T-helper 1 cell treated with Interleukin-12 subunit alpha and Interleukin-12 subunit beta and Interleukin-4 antibody, amounts not matched to agents 30 μg/mL and 1 μg/mL, for 36 hours (primary cell): ENCODE results near the gene SRGAP1.
"Not testable (repeated sequence)": the region's sequence is repeated elsewhere in the genome, so short reads cannot be mapped to it uniquely, and the experiment has no call there.

Experiments used
- H3K27ac Mint-ChIP-seq: one replicate; pipeline ENCODE4 v1.8.0; 2021; ENCODE audit warnings: mild to moderate bottlenecking, mixed read lengths
- H3K27me3 Mint-ChIP-seq: one replicate; pipeline ENCODE4 v1.8.0; 2021; ENCODE audit warnings: low read depth, mixed read lengths
- H3K36me3 Mint-ChIP-seq: one replicate; pipeline ENCODE4 v1.8.0; 2021; ENCODE audit warnings: low read depth, mixed read lengths
- H3K4me1 Mint-ChIP-seq: one replicate; pipeline ENCODE4 v1.8.0; 2021; ENCODE audit warnings: low read depth, mixed read lengths
- H3K4me3 Mint-ChIP-seq: one replicate; pipeline ENCODE4 v1.8.0; 2021; ENCODE audit warnings: mild to moderate bottlenecking, moderate library complexity, mixed read lengths
- H3K9me3 Mint-ChIP-seq: one replicate; pipeline ENCODE4 v1.8.0; 2021; ENCODE audit warnings: mixed read lengths

Gene SRGAP1

DNA sequence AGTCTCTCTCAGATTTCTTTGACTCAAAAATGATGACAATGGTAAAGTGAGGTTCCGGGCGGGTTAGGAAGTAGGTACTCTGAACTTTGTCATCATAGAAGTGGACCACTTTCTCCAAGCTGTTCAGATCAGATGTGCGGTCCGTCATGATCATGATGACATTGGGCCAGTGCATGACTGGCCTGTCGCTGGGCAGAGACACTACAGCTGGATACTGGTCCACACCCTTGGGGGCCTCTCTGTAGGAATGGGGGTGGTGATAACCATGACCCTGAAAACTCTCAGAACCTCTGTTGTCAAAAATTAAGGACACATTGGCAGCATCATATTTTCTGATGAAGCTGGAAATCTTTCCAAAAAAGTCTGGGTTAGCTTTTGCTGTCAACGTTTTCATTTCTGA lies 349.4 kb downstream of the SRGAP1 start:
- Mint-ChIP-seq H3K27ac (no peak overlapping the region), H3K9me3 (no peaks in the 10 kb centered on the region), H3K27me3 (no peaks in the 10 kb centered on the region), H3K4me1 (peaks cover 10% of the 10 kb centered on the region), H3K4me3 (no peak overlapping the region), H3K36me3 (peaks cover 21% of the 10 kb centered on the region)

DNA sequence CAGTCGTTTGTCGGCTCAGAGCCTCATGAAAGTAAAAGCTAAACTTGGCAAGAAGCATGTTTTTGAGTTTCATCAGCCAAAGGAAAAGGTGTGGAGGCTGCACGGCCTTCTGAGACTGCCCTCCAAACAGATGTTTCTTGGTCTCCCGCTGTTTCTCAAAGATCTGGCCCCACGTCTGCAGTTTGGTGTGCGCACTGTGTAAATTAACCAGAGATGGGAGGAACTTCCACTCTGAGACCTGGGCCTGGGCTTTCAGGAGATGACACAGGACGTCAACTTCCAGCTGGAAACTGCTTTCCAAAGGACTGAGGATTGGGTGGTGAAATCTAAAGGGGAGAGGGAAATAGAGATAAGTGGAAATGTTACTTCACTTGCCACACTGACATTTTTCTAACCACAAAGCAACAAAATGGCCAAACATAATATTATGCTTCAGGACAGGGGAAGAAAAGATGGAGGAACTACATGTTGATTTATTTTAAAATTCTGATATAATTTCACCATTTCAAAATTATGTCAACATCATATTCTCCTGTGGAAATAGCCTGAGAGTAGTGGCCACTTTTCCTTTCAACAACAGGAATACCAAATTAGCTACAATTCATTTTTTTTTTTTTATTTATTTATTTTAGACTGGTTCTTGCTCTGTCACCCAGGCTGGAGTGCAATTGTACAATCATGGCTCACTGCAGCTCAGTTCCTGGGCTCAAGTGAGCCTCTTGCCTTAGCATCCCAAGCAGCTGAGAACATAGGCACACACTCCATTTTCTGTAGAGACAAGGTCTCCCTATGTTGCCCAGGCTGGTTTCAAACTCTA lies 350.0 kb downstream of the SRGAP1 start:
- Mint-ChIP-seq H3K9me3 (no peaks in the 10 kb centered on the region), H3K27me3 (no peaks in the 10 kb centered on the region), H3K36me3 (peaks cover 21% of the 10 kb centered on the region), H3K27ac (no peak overlapping the region), H3K4me1 (peaks cover 10% of the 10 kb centered on the region), H3K4me3 (no peak overlapping the region)

DNA sequence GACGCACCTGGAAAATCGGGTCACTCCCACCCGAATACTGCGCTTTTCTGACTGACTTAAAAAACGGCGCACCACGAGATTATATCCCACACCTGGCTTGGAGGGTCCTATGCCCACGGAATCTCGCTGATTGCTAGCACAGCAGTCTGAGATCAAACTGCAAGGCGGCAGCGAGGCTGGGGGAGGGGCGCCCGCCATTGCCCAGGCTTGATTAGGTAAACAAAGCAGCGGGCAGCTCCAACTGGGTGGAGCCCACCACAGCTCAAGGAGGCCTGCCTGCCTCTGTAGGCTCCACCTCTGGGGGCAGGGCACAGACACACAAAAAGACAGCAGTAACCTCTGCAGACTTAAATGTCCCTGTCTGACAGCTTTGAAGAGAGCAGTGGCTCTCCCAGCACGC lies 351.3 kb downstream of the SRGAP1 start:
- H3K9me3 Mint-ChIP-seq, H3K27ac Mint-ChIP-seq, H3K27me3 Mint-ChIP-seq, H3K4me3 Mint-ChIP-seq, H3K4me1 Mint-ChIP-seq: not testable (repeated sequence)
- H3K36me3 Mint-ChIP-seq, result peaks cover 21% of the 10 kb centered on the region

- peaks cover 4% of the 10 kb centered on the region for H3K9me3 Mint-ChIP-seq
- no peak overlapping the region for H3K27ac Mint-ChIP-seq
- H3K4me1 Mint-ChIP-seq, result no peaks in the 10 kb centered on the region
- no peak overlapping the region for H3K4me3 Mint-ChIP-seq
- H3K27me3 Mint-ChIP-seq, result no peaks in the 10 kb centered on the region
- H3K36me3 Mint-ChIP-seq, result peaks cover 8% of the 10 kb centered on the region
Observed at GRCh38 chr12:64203036-64203435, 358.5 kb downstream of the SRGAP1 start.

DNA sequence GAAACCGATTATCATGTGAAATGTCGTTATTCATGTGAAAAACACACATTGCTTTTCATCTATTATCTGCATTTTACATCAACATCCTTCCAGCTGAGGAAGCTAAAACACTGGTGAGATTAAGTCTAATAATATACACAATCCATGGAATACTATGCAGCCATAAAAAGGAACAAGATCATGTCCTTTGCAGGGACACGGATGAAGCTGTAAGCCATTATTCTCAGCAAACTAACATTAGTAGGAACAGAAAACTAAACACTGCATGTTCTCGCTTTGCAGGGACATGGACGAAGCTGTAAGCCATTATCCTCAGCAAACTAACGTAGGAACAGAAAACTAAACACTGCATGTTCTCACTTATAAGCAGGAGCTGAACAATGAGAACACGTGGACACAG lies 359.3 kb downstream of the SRGAP1 start:
- Mint-ChIP-seq H3K4me1 (no peaks in the 10 kb centered on the region), H3K36me3 (peaks cover 8% of the 10 kb centered on the region), H3K27me3 (no peaks in the 10 kb centered on the region), H3K4me3 (no peak overlapping the region), H3K9me3 (peaks cover 4% of the 10 kb centered on the region), H3K27ac (no peak overlapping the region)

DNA sequence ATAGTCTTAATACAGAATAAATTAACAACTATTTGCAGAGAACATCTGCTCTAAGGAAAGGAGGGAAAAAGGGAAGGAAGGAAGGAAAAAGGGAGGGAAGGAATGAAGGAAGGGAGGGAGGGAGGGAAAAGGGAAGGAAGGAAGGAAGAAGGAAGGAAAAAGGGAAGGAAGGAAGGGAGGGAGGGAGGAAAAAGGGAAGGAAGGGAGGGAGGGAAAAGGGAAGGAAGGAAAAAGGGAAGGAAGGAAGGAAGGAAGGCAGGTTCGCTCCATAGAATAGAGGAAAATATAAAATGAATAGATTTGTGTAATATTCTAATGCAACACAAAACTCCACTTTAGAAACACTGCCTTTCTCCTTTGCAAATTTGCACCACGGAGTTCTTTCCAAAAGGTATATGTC lies 361.0 kb downstream of the SRGAP1 start:
- H3K4me3 Mint-ChIP-seq, result no peak overlapping the region
- no peaks in the 10 kb centered on the region for H3K4me1 Mint-ChIP-seq
- H3K27ac Mint-ChIP-seq, result no peak overlapping the region
- peaks cover 8% of the 10 kb centered on the region for H3K36me3 Mint-ChIP-seq
- H3K9me3 Mint-ChIP-seq, result peaks cover 4% of the 10 kb centered on the region
- no peaks in the 10 kb centered on the region for H3K27me3 Mint-ChIP-seq

- no peak overlapping the region for H3K27ac Mint-ChIP-seq
- peaks cover 9% of the 10 kb centered on the region for H3K36me3 Mint-ChIP-seq
- no peaks in the 10 kb centered on the region for H3K4me1 Mint-ChIP-seq
- H3K27me3 Mint-ChIP-seq, result no peaks in the 10 kb centered on the region
- H3K4me3 Mint-ChIP-seq, result no peak overlapping the region
- H3K9me3 Mint-ChIP-seq, result no peaks in the 10 kb centered on the region
Observed at GRCh38 chr12:64207453-64207852, 363.0 kb downstream of the SRGAP1 start.
